ENCODE results near the gene POLD2. TPM values are rescaled to one million over a fixed set of nuclear protein-coding genes. Genes with fewer than 3 reads are reported as not detected.
A peak's percentile ranks its signal among the peaks of the same experiment; 100 is the strongest.

Gene POLD2
- total and polyA plus RNA-seq, 2 donors (not counting 1 experiment from before 2014, with no cell fraction given) = 69.8 to 76.5 TPM

DNA sequence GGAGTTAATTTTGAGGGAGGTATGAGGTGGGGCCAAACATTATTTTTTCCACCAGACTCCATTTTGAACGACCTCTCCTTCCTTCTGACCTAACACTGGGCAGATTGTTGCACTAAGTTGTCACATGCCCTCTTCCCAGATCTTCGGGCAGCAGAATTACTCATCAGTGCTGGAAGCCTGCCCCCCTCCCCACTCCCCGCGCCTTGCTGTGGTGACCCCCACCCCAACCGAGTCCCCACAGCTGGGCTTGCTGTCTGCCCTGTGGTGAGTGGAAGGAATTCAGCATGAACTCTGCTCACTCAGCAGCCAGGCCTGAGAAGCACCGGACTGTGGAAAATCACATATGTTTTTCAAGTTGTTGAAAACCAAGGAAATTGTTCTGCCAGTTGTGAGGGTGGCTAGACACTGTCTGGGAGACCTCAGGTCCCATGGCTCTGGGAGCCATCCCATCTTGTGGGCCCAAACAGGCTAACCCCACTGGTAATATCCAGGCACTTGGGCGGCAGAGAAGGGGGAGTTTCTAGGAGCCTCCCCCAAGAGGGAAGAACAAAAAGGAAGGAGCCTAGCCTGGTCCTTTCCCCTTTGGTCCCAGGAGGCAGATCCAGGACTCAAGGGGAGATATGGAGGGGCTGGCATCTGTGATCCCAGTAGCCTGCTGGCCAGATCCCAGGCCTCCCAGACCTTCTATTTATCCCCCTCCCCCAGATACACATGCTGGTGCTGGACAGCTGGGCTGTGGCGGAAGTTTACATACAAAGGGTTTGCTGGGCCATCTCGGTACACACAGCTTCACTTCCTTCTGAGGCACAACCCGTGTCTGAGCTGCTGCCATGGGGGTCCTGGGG is 22.7 kb downstream of the POLD2 start:
- Histone ChIP-seq H3K79me2 (ENCODE audit: control insufficient read depth, insufficient read depth, low read length) (no peaks in the 10 kb centered on the region), H2AFZ (ENCODE audit: low read length) (peak overlapping the region; percentile 62), H3K27me3 (ENCODE audit: control insufficient read depth, insufficient read depth, low read length) (no peaks in the 10 kb centered on the region), H4K20me1 (ENCODE audit: control insufficient read depth, extremely low read depth, insufficient read depth, low read length) (no peaks in the 10 kb centered on the region), H3K27ac (ENCODE audit: insufficient read depth, low read length) (peak overlapping the region; percentile 40), H3K9ac (ENCODE audit: insufficient read depth, low read length) (no peak overlapping the region), H3K4me3 (replicated peaks in 1 of 4; ENCODE audit: control extremely low read depth in 1 of 4, insufficient read depth in 1 of 4, low read depth in 3 of 4, low read length in 4 of 4) (no peak overlapping the region), H3K36me3 (ENCODE audit: control insufficient read depth, insufficient read depth, low read length) (no peaks in the 10 kb centered on the region), H3K4me1 (ENCODE audit: control insufficient read depth, extremely low read depth, insufficient read depth, low read length) (peaks cover 24% of the 10 kb centered on the region), H3K4me2 (ENCODE audit: extremely low read depth, insufficient read depth, low read length) (no peak overlapping the region), H3K9me3 (ENCODE audit: control insufficient read depth, insufficient read depth, low read depth, low read length) (no peaks in the 10 kb centered on the region)
- TF ChIP-seq EZH2 (IDR thresholded peaks at IDR 0.05; ENCODE audit: low read length, missing control alignments) = no peak
- TF ChIP-seq, protein P1, sequence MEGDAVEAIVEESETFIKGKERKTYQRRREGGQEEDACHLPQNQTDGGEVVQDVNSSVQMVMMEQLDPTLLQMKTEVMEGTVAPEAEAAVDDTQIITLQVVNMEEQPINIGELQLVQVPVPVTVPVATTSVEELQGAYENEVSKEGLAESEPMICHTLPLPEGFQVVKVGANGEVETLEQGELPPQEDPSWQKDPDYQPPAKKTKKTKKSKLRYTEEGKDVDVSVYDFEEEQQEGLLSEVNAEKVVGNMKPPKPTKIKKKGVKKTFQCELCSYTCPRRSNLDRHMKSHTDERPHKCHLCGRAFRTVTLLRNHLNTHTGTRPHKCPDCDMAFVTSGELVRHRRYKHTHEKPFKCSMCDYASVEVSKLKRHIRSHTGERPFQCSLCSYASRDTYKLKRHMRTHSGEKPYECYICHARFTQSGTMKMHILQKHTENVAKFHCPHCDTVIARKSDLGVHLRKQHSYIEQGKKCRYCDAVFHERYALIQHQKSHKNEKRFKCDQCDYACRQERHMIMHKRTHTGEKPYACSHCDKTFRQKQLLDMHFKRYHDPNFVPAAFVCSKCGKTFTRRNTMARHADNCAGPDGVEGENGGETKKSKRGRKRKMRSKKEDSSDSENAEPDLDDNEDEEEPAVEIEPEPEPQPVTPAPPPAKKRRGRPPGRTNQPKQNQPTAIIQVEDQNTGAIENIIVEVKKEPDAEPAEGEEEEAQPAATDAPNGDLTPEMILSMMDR (conservative IDR thresholded peaks at IDR 0.05 in 1 of 2, IDR thresholded peaks at IDR 0.05 in 1 of 2; ENCODE audit: low read depth in 1 of 2, low read length in 2 of 2) = no peak
- peak; percentile 88 to 89 for DNase-seq (ENCODE audit: low read depth in 2 of 2)

DNA sequence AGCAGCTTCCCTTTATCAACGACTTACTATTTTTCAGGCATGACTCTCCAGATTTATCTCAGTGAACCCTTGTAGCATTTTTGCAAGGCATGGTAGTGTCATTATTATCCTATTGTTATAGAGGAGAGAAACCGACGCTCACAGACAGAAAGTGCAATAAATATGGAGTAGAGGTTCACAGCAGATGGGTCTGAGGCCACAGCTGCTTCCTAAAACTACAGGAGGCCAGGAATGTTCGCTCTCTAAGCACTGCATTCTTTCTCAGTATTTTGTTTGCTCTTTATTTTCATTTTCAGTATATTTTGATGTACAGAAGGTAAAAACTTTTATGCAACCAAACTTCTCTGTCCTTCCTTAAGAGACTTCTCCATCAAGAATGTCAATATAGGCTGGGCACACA is 23.7 kb downstream of the POLD2 start:
- Histone ChIP-seq H3K79me2 (ENCODE audit: control insufficient read depth, insufficient read depth, low read length) (no peaks in the 10 kb centered on the region), H4K20me1 (ENCODE audit: control insufficient read depth, extremely low read depth, insufficient read depth, low read length) (no peaks in the 10 kb centered on the region), H3K4me1 (ENCODE audit: control insufficient read depth, extremely low read depth, insufficient read depth, low read length) (peaks cover 19% of the 10 kb centered on the region), H3K27me3 (ENCODE audit: control insufficient read depth, insufficient read depth, low read length) (no peaks in the 10 kb centered on the region), H3K4me3 (replicated peaks in 1 of 4; ENCODE audit: control extremely low read depth in 1 of 4, insufficient read depth in 1 of 4, low read depth in 3 of 4, low read length in 4 of 4) (no peak overlapping the region), H3K27ac (ENCODE audit: insufficient read depth, low read length) (no peak overlapping the region), H3K36me3 (ENCODE audit: control insufficient read depth, insufficient read depth, low read length) (no peaks in the 10 kb centered on the region), H3K4me2 (ENCODE audit: extremely low read depth, insufficient read depth, low read length) (no peak overlapping the region), H3K9me3 (ENCODE audit: control insufficient read depth, insufficient read depth, low read depth, low read length) (no peaks in the 10 kb centered on the region), H2AFZ (ENCODE audit: low read length) (no peak overlapping the region), H3K9ac (ENCODE audit: insufficient read depth, low read length) (no peak overlapping the region)
- no peak for TF ChIP-seq EZH2 (IDR thresholded peaks at IDR 0.05; ENCODE audit: low read length, missing control alignments)
- TF ChIP-seq, protein P1 (conservative IDR thresholded peaks at IDR 0.05 in 1 of 2, IDR thresholded peaks at IDR 0.05 in 1 of 2; ENCODE audit: low read depth in 1 of 2, low read length in 2 of 2) = no peak
- no peak for DNase-seq (ENCODE audit: low read depth in 2 of 2)

DNA sequence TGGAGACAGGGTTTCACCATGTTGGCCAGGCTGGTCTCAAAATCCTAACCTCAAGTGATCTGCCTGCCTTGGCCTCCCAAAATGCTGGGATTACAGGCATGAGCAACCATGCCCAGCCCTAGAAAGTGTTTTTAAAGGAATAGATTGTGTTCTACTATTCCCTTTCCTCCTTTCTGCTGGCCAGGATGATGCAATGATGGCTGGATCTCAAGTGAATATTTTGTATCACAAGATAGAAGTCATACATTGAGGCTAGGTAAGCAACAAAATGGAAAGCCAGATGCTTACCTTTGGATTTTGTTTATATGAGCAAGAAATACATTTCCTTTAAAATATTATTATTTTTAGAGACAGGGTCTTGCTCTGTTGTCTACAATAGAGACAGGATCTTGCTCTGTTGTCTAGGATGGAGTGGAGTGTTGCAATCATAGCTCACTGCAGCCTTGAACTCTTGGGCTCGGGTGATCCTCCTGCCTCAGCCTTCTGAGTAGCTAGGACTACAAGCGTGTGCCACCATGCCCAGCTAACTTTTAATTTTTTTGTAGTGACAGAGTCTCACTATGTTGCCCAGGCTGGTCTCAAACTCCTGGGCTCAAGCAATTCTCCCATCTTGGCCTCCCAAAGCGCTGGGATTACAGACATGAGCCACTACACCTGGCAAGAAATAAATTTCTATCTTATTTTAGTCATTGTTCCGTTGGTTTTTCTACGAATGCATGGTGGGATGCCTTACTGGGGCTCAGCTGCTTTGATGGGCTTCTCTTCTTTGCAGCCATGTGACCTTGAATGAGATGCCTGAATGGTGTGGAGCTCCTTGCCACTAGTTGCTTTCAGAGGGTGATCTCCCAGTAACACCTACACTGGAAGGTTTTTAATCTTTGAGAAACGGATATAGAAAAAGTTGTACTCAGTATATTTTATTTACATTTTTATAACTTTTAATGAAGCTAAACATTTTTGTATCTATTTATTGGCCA is 25.0 kb downstream of the POLD2 start:
- no peak overlapping the region for H2AFZ ChIP-seq (ENCODE audit: low read length)
- H3K4me3 ChIP-seq (replicated peaks in 1 of 4; ENCODE audit: control extremely low read depth in 1 of 4, insufficient read depth in 1 of 4, low read depth in 3 of 4, low read length in 4 of 4) = no peak overlapping the region
- DNase-seq (ENCODE audit: low read depth in 2 of 2) = no peak
- TF ChIP-seq EZH2 (IDR thresholded peaks at IDR 0.05; ENCODE audit: low read length, missing control alignments) = no peak
- TF ChIP-seq, protein P1 (conservative IDR thresholded peaks at IDR 0.05 in 1 of 2, IDR thresholded peaks at IDR 0.05 in 1 of 2; ENCODE audit: low read depth in 1 of 2, low read length in 2 of 2) = no peak
- no peaks in the 10 kb centered on the region for H4K20me1 ChIP-seq (ENCODE audit: control insufficient read depth, extremely low read depth, insufficient read depth, low read length)
- H3K9me3 ChIP-seq (ENCODE audit: control insufficient read depth, insufficient read depth, low read depth, low read length) = no peaks in the 10 kb centered on the region
- H3K27ac ChIP-seq (ENCODE audit: insufficient read depth, low read length) = no peak overlapping the region
- H3K4me2 ChIP-seq (ENCODE audit: extremely low read depth, insufficient read depth, low read length) = no peak overlapping the region
- H3K79me2 ChIP-seq (ENCODE audit: control insufficient read depth, insufficient read depth, low read length) = no peaks in the 10 kb centered on the region
- H3K36me3 ChIP-seq (ENCODE audit: control insufficient read depth, insufficient read depth, low read length) = no peaks in the 10 kb centered on the region
- no peak overlapping the region for H3K9ac ChIP-seq (ENCODE audit: insufficient read depth, low read length)
- H3K4me1 ChIP-seq (ENCODE audit: control insufficient read depth, extremely low read depth, insufficient read depth, low read length) = peaks cover 19% of the 10 kb centered on the region
- H3K27me3 ChIP-seq (ENCODE audit: control insufficient read depth, insufficient read depth, low read length) = no peaks in the 10 kb centered on the region
